DOHH2 (cell line): Measurements from ENCODE around the gene CARD14.

Experiments
- CTCF ChIP-seq: fragments of 200-600 bp; sonication (generic); IDR thresholded peaks from one replicate; pipeline ENCODE4 v1.5.1; 2014; ENCODE audit warnings: antibody characterized with exemption, mild to moderate bottlenecking, low read depth, low read length; ENCODE audit not compliant: poor library complexity, severe bottlenecking
- EZH2phosphoT487 ChIP-seq: fragments of 200-600 bp; sonication (generic); IDR thresholded peaks from 2 replicates; pipeline ENCODE4 v1.6.1; 2017; ENCODE audit warnings: borderline replicate concordance, mild to moderate bottlenecking, antibody characterized with exemption, low read length, moderate library complexity, mixed read lengths

GRCh38 chr17:80216473-80217456 lies 46.9 kb downstream of the CARD14 start:
- TF ChIP-seq CTCF (no peak), EZH2phosphoT487 (no peak)
